Measurements from ENCODE around the gene VPS26C.

The VPS26C gene

GRCh38 chr21:37200641-37201480, 66.3 kb downstream of the VPS26C start:
- no peak for DNase-seq

GRCh38 chr21:37199057-37199924, 67.8 kb downstream of the VPS26C start:
- DNase-seq, result no peak

GRCh38 chr21:37197746-37198145, 69.4 kb downstream of the VPS26C start:
- no peak for DNase-seq

GRCh38 chr21:37196847-37197246, 70.3 kb downstream of the VPS26C start:
- no peak for DNase-seq

- no peak for DNase-seq
Observed at GRCh38 chr21:37195610-37196009, 71.5 kb downstream of the VPS26C start.

- DNase-seq, result no peak
Observed at GRCh38 chr21:37195059-37195458, 72.1 kb downstream of the VPS26C start.

GRCh38 chr21:37193676-37194075, 73.5 kb downstream of the VPS26C start:
- DNase-seq, result no peak

- DNase-seq, result no peak
Observed at GRCh38 chr21:37193006-37193405, 74.1 kb downstream of the VPS26C start.

- DNase-seq, result no peak
Observed at GRCh38 chr21:37192019-37192418, 75.1 kb downstream of the VPS26C start.

- no peak for DNase-seq
Observed at GRCh38 chr21:37188825-37189224, 78.3 kb downstream of the VPS26C start.

GRCh38 chr21:37186983-37187382, 80.2 kb downstream of the VPS26C start:
- DNase-seq, result no peak

GRCh38 chr21:37184784-37185593, 82.1 kb downstream of the VPS26C start:
- DNase-seq, result no peak

- no peak for DNase-seq
Observed at GRCh38 chr21:37183749-37184148, 83.4 kb downstream of the VPS26C start.

- no peak for DNase-seq
Observed at GRCh38 chr21:37182222-37182621, 84.9 kb downstream of the VPS26C start.

GRCh38 chr21:37181059-37181458, 86.1 kb downstream of the VPS26C start:
- no peak for DNase-seq

GRCh38 chr21:37176716-37177115, 90.4 kb downstream of the VPS26C start:
- no peak for DNase-seq

Data from left hindlimb (tissue), 1 donor.